Smooth muscle cell (in vitro differentiated cells): Measurements from ENCODE around the gene HTATSF1. TPM values are rescaled to one million over a fixed set of nuclear protein-coding genes. Genes with fewer than 3 reads are reported as not detected.

ENCODE experiments used
- DNase-seq: peaks from one replicate; lab custom pipeline; 2025; ENCODE audit not compliant: unreplicated experiment; lab: John Stamatoyannopoulos, UW
- H2AFZ ChIP-seq: fragments of 200-600 bp; sonication (generic); 2 replicates; pipeline ENCODE4 v1.6.0; 2016; ENCODE audit warnings: antibody characterized with exemption, low read depth, mild to moderate bottlenecking
- H3F3A ChIP-seq: fragments of 200-600 bp; sonication (generic); 2 replicates; pipeline ENCODE4 v1.6.0; 2017; ENCODE audit warnings: antibody characterized with exemption, low read depth
- H3K27ac ChIP-seq: fragments of 200-600 bp; sonication (generic); 2 replicates; pipeline ENCODE4 v1.5.1; 2016; ENCODE audit warnings: low read depth, mild to moderate bottlenecking
- H3K27me3 ChIP-seq: fragments of 200-600 bp; sonication (generic); 2 replicates; pipeline ENCODE4 v1.6.1; 2016; ENCODE audit warnings: low read depth, mild to moderate bottlenecking
- H3K36me3 ChIP-seq: fragments of 200-600 bp; sonication (generic); 2 replicates; pipeline ENCODE4 v1.5.1; 2016; ENCODE audit warnings: low read depth
- H3K4me1 ChIP-seq: fragments of 200-600 bp; sonication (generic); 2 replicates; pipeline ENCODE4 v1.5.1; 2016; ENCODE audit warnings: low read depth
- H3K4me2 ChIP-seq: fragments of 200-600 bp; sonication (generic); 2 replicates; pipeline ENCODE4 v1.6.0; 2016; ENCODE audit warnings: mild to moderate bottlenecking
- H3K4me3 ChIP-seq: fragments of 200-600 bp; sonication (generic); 2 replicates; pipeline ENCODE4 v1.5.1; 2016; ENCODE audit warnings: mild to moderate bottlenecking
- H3K79me2 ChIP-seq: fragments of 200-600 bp; sonication (generic); 2 replicates; pipeline ENCODE4 v1.6.0; 2016; ENCODE audit warnings: low read depth, mild to moderate bottlenecking
- H3K9ac ChIP-seq: fragments of 200-600 bp; sonication (generic); 2 replicates; pipeline ENCODE4 v1.6.0; 2016; ENCODE audit warnings: low read depth
- H3K9me3 ChIP-seq: fragments of 200-600 bp; sonication (generic); replicated peaks from 2 replicates; pipeline ENCODE4 v1.5.1; 2016; ENCODE audit warnings: low read depth
- H4K20me1 ChIP-seq: fragments of 200-600 bp; sonication (generic); 2 replicates; pipeline ENCODE4 v1.6.0; 2016; ENCODE audit warnings: low read depth
- CTCF ChIP-seq: fragments of 200-600 bp; sonication (generic); IDR thresholded peaks from 2 replicates; pipeline ENCODE4 v1.5.1; 2017; ENCODE audit warnings: borderline replicate concordance, mild to moderate bottlenecking, antibody characterized with exemption; ENCODE audit not compliant: insufficient read depth, poor library complexity, severe bottlenecking
- WGBS: methylation state at CpG from one replicate; pipeline ENCODE4 v1.1.7; 2016; ENCODE audit warnings: low lambda C conversion rate; 5-methylcytosine and 5-hydroxymethylcytosine counted together
- polyA plus RNA-seq: library from polyadenylated mRNA; unstranded; fragments of >200 nt; fragmentation: Nextera tagmentation; extraction: Ambion mirVana; gene quantifications from 2 replicates; pipeline ENCODE4 v1.2.1, GENCODE V29; 2016
- total RNA-seq: library from RNA; depleted of rRNA; stranded (reverse); fragments of >200 nt; gene quantifications from 2 replicates; pipeline ENCODE4 v1.2.3, GENCODE V29; 2014

HTATSF1 gene
- total and polyA plus RNA-seq, 2 experiments from 2014 or later: 42.9 to 46.9 TPM

- Histone ChIP-seq H3K27ac (no peak overlapping the region), H3K4me3 (no peak overlapping the region), H3K9me3 (no peaks in the 10 kb centered on the region), H3K4me1 (no peaks in the 10 kb centered on the region), H3F3A (no peaks in the 10 kb centered on the region), H4K20me1 (no peaks in the 10 kb centered on the region), H3K27me3 (no peaks in the 10 kb centered on the region), H3K36me3 (no peaks in the 10 kb centered on the region), H3K79me2 (no peaks in the 10 kb centered on the region), H3K4me2 (no peak overlapping the region), H3K9ac (no peak overlapping the region), H2AFZ (no peak overlapping the region)
- no peak for DNase-seq
- WGBS: 89% methylated on average over 3 of the region's 5 CpGs
- no peak for TF ChIP-seq CTCF
Observed at GRCh38 chrX:136452614-136453013, 44.8 kb upstream of the HTATSF1 start.

GRCh38 chrX:136453114-136453513, 44.3 kb upstream of the HTATSF1 start:
- WGBS: 73% methylated on average over 1 of the region's 1 CpG
- H3K36me3 ChIP-seq: no peaks in the 10 kb centered on the region
- TF ChIP-seq CTCF: no peak
- no peak overlapping the region for H3K27ac ChIP-seq
- H2AFZ ChIP-seq: no peak overlapping the region
- no peak overlapping the region for H3K9ac ChIP-seq
- no peaks in the 10 kb centered on the region for H4K20me1 ChIP-seq
- H3K4me1 ChIP-seq: no peaks in the 10 kb centered on the region
- no peaks in the 10 kb centered on the region for H3F3A ChIP-seq
- DNase-seq: no peak
- H3K4me2 ChIP-seq: no peak overlapping the region
- no peak overlapping the region for H3K4me3 ChIP-seq
- no peaks in the 10 kb centered on the region for H3K79me2 ChIP-seq
- H3K27me3 ChIP-seq: no peaks in the 10 kb centered on the region
- no peaks in the 10 kb centered on the region for H3K9me3 ChIP-seq

- H3K27ac ChIP-seq: no peak overlapping the region
- H3K36me3 ChIP-seq: no peaks in the 10 kb centered on the region
- H3K9ac ChIP-seq: no peak overlapping the region
- no peaks in the 10 kb centered on the region for H4K20me1 ChIP-seq
- no peaks in the 10 kb centered on the region for H3K27me3 ChIP-seq
- DNase-seq: no peak
- WGBS: 46% methylated on average over 1 of the region's 1 CpG
- no peaks in the 10 kb centered on the region for H3F3A ChIP-seq
- H3K4me2 ChIP-seq: no peak overlapping the region
- no peak overlapping the region for H2AFZ ChIP-seq
- H3K4me3 ChIP-seq: no peak overlapping the region
- no peaks in the 10 kb centered on the region for H3K79me2 ChIP-seq
- H3K9me3 ChIP-seq: no peaks in the 10 kb centered on the region
- no peak for TF ChIP-seq CTCF
- H3K4me1 ChIP-seq: no peaks in the 10 kb centered on the region
Observed at GRCh38 chrX:136453771-136454170, 43.6 kb upstream of the HTATSF1 start.

GRCh38 chrX:136456133-136456532, 41.3 kb upstream of the HTATSF1 start:
- TF ChIP-seq CTCF: no peak
- Histone ChIP-seq H3K27ac (no peak overlapping the region), H3K9ac (no peak overlapping the region), H3K4me2 (no peak overlapping the region), H3K27me3 (no peaks in the 10 kb centered on the region), H4K20me1 (no peaks in the 10 kb centered on the region), H2AFZ (no peak overlapping the region), H3K4me1 (no peaks in the 10 kb centered on the region), H3K9me3 (no peaks in the 10 kb centered on the region), H3K36me3 (no peaks in the 10 kb centered on the region), H3K79me2 (no peaks in the 10 kb centered on the region), H3K4me3 (no peak overlapping the region), H3F3A (no peaks in the 10 kb centered on the region)
- WGBS: 76% methylated on average over 6 of the region's 6 CpGs
- no peak for DNase-seq
